ENCODE results near the gene ATG14.
"Not testable (repeated sequence)": the region's sequence is repeated elsewhere in the genome, so short reads cannot be mapped to it uniquely, and the experiment has no call there.

ATG14 gene

GRCh38 chr14:55351111-55351510 is 60.5 kb downstream of the ATG14 start:
- no peak for DNase-seq (ENCODE audit: low read depth in 2 of 2)

DNA sequence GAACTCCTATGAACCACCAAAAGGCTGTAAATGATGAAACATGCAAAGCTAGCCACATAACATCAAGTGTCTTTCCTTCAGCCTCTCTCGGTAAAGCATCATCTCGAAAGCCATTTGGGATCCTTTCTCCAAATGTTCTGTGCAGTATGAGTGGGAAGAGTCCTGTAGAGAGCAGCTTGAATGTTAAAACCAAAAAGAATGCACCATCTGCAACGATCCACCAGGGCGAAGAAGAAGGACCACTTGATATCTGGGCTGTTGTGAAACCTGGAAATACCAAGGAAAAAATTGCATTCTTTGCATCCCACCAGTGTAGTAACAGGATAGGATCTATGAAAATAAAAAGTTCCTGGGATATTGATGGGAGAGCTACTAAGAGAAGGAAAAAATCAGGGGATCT is 61.2 kb downstream of the ATG14 start:
- no peak for DNase-seq (ENCODE audit: low read depth in 2 of 2)

DNA sequence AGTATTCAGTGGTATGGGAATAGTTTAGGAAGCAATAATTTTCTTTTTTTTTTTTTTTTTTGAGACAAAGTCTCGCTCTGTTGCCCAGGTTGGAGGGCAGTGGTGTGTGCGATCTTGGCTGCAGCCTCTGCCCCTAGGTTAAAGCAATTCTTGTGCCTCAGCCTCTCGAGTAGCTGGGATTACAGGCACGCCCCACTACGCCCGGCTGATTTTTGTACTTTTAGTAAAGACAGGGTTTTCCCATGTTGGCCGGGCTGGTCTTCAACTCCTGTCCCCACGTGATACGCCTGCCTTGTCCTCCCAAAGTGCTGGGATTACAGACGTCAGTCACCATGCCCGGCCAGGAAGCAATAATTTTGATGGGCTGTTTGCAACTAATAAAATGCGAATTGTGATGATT is 62.1 kb downstream of the ATG14 start:
- DNase-seq (ENCODE audit: low read depth in 2 of 2): no peak

DNA sequence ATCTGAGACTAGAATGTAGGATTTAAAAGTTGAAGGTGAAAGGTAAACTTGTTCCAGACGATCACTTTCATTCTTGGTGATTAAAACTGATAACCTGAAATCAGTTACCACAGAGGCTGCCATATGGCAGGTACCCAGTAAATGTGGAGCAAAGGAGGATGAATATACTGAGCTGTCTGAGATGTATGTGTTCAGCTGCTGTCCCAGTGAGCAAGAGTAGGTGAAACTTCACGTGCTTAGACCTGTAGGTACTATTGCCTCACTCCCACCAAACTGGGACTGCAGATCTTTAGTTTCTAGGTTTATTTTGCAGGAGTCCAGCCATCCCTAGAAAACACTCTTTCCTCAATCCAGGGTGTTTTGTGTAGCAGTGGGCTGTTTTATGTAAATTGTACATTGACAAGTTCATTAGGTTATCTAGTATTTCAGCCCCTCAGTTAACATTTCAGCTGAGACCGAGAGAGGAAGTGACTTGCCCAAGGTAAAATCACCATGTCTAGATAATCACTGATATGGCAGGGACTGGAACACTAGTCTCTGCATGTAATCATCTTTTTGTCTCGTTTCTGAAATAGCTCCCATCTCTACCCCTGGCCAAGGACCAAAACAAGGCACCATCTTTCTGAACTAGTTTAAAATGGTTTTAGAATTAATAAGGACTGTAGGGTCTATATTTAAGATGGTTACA is 62.7 kb downstream of the ATG14 start:
- DNase-seq (ENCODE audit: low read depth in 2 of 2): no peak

DNA sequence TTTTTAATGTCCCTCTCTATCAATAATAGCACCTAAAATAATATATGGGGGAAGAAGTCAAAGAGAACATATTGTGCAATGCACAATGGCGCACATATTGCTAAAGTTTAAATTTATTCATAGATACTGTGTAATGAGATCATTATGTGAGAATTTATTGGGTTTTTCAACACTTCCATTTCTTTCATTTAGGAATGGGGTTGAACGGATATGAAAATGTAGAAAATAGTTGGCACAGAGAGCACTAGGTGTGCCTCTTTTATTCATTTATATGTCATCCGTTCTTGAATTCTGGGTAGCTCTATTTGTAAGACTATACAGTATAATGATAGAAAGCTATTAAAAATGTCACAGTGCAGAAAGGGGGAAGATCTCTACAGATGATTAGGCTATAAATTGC is 63.9 kb downstream of the ATG14 start:
- DNase-seq (ENCODE audit: low read depth in 2 of 2): no peak

DNA sequence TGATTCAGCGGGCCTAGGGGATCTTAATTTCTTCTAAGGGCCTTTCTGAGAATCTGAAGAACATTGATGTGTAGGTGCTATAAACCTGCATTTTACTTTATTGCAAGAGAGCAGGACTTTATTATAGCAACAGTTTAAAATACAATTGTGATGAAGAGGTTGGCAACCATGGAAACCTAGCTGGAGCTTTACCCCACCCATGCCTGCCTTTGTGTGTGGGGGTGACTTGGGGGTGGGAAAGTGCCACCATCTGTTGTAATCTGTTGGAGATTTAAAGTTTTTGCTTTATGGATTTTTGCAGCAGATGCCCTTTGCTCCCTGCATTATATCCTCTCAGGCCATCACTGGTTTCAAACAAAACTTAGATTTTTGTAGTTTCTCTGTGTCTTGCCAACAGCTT is 64.6 kb downstream of the ATG14 start:
- DNase-seq (ENCODE audit: low read depth in 2 of 2): no peak

GRCh38 chr14:55344582-55345163 is 67.0 kb downstream of the ATG14 start:
- not testable (repeated sequence) for DNase-seq (ENCODE audit: low read depth in 2 of 2)

DNA sequence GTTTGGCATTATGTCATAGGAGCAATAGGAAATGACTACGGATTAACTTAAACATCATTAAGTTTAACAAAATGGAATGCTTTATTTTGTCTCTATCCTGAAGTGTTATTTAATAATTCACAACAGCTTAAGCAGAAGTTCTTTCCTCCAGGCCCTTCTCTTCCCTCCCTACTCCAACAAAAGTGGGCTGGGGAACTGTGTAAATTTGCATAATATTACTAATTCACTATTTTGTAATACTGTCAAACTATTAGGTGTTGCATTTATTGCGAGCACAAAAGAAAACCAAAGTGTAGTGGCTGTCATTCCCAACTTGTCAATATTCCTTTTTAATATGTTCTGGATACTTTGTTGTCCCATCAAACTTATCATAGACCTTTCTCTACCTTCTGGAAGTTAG is 69.8 kb downstream of the ATG14 start:
- DNase-seq (ENCODE audit: low read depth in 2 of 2): no peak

- DNase-seq (ENCODE audit: low read depth in 2 of 2): no peak
Measured at GRCh38 chr14:55340482-55340881, 71.1 kb downstream of the ATG14 start.

DNA sequence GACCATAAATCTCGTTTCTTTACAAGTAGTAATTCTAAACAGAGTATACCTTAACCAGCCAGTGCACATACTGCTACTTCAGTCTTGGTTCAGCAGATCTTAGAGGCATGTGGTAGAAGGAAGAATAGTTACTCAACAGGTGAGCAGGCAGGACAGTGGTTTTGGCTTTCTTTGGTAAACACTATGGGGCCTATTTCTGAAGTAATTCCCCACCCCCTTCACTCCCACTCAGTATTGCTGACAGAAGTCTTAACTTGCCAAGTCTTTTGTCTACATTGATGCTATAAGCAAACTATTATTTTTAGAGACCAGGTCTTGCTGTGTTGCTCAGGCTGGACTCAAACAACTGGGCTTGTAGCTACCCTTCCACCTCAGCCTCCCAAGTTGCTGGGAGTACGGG is 71.9 kb downstream of the ATG14 start:
- peak in 1 of 2 donors; percentile 42 for DNase-seq (ENCODE audit: low read depth in 2 of 2)

GRCh38 chr14:55336691-55337090 is 74.9 kb downstream of the ATG14 start:
- DNase-seq (ENCODE audit: low read depth in 2 of 2): no peak

DNA sequence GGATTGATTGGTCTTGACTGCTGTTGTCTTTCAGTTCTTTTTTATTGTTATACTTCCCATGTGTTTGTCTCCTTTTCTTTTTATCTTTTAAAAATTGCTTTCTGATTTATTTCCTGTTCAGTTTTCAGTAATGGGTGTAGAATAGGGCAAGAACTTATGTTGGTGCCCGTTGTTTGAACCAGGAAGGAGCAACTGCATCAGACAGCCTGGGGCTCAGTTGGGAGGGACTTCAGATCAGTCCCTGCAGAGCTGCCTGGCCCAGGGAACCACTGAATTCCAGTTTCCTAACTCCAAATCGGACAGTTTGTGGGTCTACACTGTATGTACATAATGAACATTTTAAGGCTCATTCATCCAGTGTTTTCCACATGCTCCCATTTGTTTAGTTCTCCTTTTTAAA is 75.5 kb downstream of the ATG14 start:
- no peak for DNase-seq (ENCODE audit: low read depth in 2 of 2)

- no peak for DNase-seq (ENCODE audit: low read depth in 2 of 2)
Measured at GRCh38 chr14:55333711-55334485, 77.7 kb downstream of the ATG14 start.

DNA sequence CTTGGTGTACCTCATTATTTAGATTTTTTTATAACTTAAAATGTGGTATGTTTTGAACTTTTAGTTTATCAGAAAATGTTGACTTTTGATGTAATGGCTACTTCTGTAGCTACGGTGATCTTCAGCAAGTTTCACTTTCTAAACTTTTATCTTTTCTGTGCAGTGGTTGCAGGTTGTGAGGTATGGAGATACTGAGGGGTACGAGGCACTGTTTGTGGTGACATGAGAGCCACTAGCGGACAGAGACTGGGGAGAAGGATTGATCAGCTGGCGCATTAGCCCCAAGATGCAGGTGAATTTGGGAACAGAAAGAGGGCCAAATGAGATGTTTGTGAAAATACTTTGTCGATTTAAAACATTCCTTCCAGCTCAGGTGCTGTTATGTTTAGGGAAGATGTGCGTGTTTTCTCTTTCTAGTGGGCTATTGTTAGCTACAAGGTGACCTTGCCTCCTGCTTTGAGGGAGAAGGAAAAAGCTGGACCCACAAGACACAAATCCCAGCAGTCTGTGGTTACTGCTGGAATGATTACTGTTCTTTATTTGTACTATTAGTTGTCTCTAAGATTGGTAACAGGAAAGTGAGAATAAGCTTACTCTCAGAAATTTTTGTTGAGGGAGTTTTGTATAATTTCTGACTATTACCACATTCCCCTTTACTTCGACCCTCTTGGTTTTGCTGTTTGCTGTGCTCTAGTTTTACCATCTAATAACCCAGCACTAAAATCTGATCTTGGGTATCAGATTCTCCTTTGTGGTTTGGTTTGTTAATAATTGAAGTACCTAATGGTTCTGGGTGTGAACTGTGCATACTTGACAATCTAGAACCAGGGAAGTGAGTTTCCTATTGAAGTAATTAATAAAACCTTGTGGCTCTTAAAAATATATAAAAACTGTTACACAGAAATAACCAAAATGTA is 78.7 kb downstream of the ATG14 start:
- no peak for DNase-seq (ENCODE audit: low read depth in 2 of 2)

DNA sequence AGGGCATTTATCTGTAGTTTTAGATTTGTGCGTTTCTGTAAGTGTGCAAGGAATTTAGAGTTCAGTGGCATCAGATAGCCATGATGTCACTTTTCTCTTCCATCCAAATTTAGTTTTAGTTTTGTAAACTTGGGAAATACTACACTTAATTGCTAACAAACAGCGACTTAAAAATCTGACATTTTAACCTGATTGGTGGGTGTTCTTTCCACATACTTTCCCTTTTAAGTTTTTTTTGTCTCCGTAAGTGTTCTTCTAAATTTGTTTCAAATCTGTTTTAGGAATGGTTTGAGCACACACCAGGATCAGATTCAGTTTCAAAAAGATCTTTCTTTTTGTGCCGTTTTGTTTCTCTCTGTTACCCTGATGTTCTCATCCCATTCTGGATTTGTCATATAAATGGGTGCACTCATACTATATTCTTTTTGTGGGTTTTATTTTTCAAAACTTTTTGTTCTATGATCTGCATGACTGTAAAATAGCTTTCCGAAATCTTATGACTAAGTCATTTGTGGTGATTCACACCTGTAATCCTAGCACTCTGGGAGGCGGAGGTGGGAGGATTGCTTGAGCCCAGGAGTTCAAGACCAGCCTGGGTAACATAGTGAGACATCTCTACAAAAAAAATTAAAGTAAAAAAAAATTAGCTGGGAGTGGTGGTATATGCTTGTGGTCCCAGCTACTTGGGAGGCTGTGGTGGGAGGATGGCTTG is 81.5 kb downstream of the ATG14 start:
- DNase-seq (ENCODE audit: low read depth in 2 of 2): peak in 1 of 2 donors; percentile 40

DNA sequence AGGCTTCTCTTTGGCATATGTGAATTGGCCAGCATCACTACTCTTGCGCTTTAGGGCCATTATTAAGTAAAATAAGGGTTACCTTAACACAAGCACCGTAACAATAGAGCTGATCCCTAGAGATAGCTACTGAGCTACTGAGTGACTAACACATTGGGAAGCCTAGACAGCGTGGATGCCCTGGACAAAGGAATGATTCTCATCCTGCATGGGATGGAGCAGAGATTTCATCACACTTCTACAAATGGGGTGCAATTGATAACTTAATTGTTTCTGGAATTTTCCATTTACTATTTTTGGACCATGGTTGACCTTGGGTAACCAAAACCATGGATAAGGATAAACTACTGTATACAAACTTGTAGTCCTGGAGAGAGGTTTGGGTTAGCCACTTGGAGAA is 83.3 kb downstream of the ATG14 start:
- no peak for DNase-seq (ENCODE audit: low read depth in 2 of 2)

DNA sequence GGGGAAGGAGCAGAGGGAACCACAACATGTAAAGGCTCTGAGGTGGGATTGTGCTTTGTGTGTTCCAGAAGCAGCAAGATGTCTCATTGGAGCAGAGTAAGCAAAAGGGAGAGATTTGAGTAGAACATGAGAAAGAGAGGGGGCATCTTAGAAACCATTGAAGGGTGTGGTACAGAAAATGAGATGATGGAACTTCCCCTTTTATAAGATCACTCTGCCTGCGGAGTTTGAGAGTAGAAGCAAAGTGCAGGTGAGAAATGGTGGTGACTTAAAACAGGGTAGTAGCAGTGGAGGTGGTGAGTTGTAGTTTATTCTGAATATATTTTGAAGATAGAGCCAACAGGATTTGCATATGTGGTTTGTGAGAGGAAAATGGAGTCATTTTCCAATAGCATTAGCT is 84.5 kb downstream of the ATG14 start:
- DNase-seq (ENCODE audit: low read depth in 2 of 2): no peak

DNA sequence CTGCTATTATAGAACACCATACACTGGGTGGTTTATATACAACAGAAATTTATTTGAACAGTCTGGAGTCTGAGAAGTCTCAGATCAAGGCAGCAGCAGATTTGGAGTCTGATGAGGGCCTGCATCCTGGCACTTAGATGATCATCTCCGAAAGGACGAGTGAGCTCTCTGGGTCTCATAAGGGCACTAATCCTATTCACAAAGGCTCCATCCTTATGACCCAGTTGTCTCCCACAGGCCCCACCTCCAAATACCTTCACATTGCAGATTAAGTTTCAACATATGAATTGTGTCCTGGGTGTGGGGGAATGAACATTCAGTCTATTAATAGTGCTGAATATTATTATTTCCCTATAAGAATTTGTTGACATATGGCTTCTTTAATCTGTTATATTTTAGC is 86.8 kb downstream of the ATG14 start:
- no peak for DNase-seq (ENCODE audit: low read depth in 2 of 2)

- no peak for DNase-seq (ENCODE audit: low read depth in 2 of 2)
Measured at GRCh38 chr14:55323910-55324309, 87.7 kb downstream of the ATG14 start.

DNA sequence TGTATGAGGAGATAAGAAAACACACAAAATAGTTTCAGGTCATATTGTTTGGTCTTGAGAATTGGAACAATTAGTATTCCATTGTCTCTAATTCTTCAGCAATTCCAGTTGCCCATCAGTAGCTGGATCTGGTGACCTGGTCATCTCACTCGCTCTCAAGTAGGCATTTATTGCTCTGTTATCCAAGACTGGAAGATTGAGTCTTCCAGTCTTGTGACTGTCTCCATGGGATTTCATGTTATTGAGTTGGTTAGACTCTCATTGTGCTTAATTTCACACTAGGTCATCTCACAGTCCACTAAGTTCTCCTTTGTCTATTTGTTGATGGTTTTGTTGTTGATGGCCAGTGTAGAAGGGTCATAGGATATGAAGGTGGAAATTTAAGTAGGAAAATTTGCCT is 92.9 kb downstream of the ATG14 start:
- DNase-seq (ENCODE audit: low read depth in 2 of 2): no peak

DNA sequence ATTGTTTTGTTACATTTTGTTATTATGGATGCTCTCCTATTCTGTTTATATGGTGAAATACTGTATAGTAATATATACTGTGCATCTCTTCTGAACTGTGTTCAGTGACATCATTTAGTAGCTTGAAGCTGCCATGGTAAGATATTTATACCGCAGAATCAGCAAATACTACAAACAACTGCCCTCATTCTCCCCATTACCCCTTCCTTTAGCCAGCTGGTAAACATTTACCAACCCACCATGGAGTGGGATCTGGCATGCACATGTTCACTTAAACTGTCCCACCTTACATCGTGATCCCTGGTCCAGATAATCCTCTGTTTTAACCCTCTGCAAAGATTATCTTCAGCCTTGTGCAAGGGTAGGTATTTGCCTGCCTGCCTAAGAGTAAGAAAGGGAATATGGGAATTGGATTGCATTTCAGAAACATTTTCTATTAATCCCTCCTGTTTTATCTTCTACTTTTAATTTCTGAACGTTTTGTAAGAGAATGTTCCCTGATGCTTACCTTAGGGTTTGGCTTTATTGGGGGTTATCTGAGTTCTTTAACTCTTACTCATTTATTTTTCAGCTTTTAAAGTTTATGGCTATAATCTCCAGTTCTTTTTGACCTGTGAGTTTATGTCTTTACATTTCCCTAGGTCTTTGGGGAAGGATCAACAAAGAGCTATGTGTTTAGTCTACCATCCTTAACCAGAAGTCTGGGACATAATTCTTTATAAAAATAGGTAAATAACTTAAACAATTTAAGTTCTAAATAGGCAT is 93.9 kb downstream of the ATG14 start:
- no peak for DNase-seq (ENCODE audit: low read depth in 2 of 2)

All from activated CD4-positive, alpha-beta T cell treated with anti-CD3 and anti-CD28 coated beads for 24 hours (primary cell).